ENCODE results near the gene MYPN.
A peak's percentile ranks its signal among the peaks of the same experiment; 100 is the strongest.

The MYPN gene

DNA sequence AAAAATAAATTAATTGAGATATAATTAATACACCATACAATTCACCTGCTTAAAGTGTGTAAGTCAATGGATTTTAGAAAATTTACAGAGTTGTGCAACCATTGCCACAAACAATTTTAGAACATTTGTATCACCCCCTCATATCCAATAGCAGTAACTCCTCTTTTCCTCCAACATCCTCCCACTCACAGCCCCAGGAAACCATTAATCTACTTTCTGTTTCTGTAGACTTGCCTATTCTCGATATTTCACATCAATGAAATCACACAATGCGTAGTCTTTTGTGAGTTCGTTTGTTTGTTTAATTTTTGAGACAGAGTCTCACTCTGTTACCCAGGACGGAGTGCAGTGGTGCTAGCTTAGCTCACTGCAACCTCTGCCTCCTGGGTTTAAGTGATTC, 20.5 kb upstream of the MYPN start:
- no peak overlapping the region for H3K4me3 ChIP-seq (ENCODE audit: low read depth, low read length)
- POLR2A ChIA-PET, result interaction anchor here (1.3 kb wide), 1 partner anchor 15 kb away, joined by 3 read pairs; no protein-coding TSS in a partner anchor
- no peak overlapping the region for H3K27ac ChIP-seq (ENCODE audit: extremely low read depth, low read depth, low read length)
- H3K4me1 ChIP-seq (ENCODE audit: control insufficient read depth, insufficient read depth, low read length), result no peaks in the 10 kb centered on the region
- no peak for TF ChIP-seq ZNF501 (tag by site-specific recombination; IDR thresholded peaks at IDR 0.05)
- no peak for TF ChIP-seq ZBTB10 (tag by site-specific recombination; IDR thresholded peaks at IDR 0.05)
- no peak for TF ChIP-seq ZNF623 (tag by site-specific recombination; IDR thresholded peaks at IDR 0.05)
- no peak for TF ChIP-seq REPIN1 (tag by site-specific recombination; IDR thresholded peaks at IDR 0.05; ENCODE audit: low read depth)
- no peak for TF ChIP-seq ZNF785 (tag by site-specific recombination; IDR thresholded peaks at IDR 0.05)
- TF ChIP-seq ZNF26 (tag by site-specific recombination; IDR thresholded peaks at IDR 0.05), result no peak
- TF ChIP-seq SCRT1 (tag by site-specific recombination; IDR thresholded peaks at IDR 0.05; ENCODE audit: borderline replicate concordance), result no peak
- no peak for TF ChIP-seq HOXC10 (CRISPR knock-in tag; IDR thresholded peaks at IDR 0.05)
- TF ChIP-seq ZFHX2 (tag by site-specific recombination; conservative IDR thresholded peaks at IDR 0.05), result peak; percentile 70
- no peak for TF ChIP-seq ZSCAN16 (tag by site-specific recombination; IDR thresholded peaks at IDR 0.05)
- no peak for TF ChIP-seq ZNF202 (tag by site-specific recombination; IDR thresholded peaks at IDR 0.05; ENCODE audit: borderline replicate concordance)
- no peak for TF ChIP-seq ZNF211 (tag by site-specific recombination; IDR thresholded peaks at IDR 0.05; ENCODE audit: low read depth)
- TF ChIP-seq, protein P1, sequence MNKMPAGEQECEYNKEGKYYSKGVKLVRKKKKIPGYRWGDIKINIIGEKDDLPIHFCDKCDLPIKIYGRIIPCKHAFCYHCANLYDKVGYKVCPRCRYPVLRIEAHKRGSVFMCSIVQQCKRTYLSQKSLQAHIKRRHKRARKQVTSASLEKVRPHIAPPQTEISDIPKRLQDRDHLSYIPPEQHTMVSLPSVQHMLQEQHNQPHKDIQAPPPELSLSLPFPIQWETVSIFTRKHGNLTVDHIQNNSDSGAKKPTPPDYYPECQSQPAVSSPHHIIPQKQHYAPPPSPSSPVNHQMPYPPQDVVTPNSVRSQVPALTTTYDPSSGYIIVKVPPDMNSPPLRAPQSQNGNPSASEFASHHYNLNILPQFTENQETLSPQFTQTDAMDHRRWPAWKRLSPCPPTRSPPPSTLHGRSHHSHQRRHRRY (tag by site-specific recombination; IDR thresholded peaks at IDR 0.05), result no peak
- no peak for TF ChIP-seq ZNF555 (tag by site-specific recombination; conservative IDR thresholded peaks at IDR 0.05)
- TF ChIP-seq EGR2 (tag by site-specific recombination; IDR thresholded peaks at IDR 0.05; ENCODE audit: low read depth), result peak; percentile 48; the same call in 1 of the 2 replicates
- TF ChIP-seq HIC1 (tag by site-specific recombination; IDR thresholded peaks at IDR 0.05), result no peak
- TF ChIP-seq ZNF629 (tag by site-specific recombination; IDR thresholded peaks at IDR 0.05), result no peak
- H3K36me3 ChIP-seq (ENCODE audit: control insufficient read depth in 2 of 2, insufficient read depth in 1 of 2, low read length in 2 of 2), result no peaks in the 10 kb centered on the region
- no peaks in the 10 kb centered on the region for H3K9me3 ChIP-seq (ENCODE audit: control insufficient read depth, insufficient read depth, low read depth, low read length)
- CTCF ChIA-PET, result interaction anchor here (0.9 kb wide), 1 partner anchor 12 kb away, joined by 4 read pairs; no protein-coding TSS in a partner anchor

GRCh38 chr10:68090586-68090985, 18.7 kb upstream of the MYPN start:
- CTCF ChIA-PET, result interaction anchor here (1.0 kb wide), 1 partner anchor 65 kb away, joined by 5 read pairs; no protein-coding TSS in a partner anchor
- no peak for TF ChIP-seq ZNF660 (tag by site-specific recombination; IDR thresholded peaks at IDR 0.05)
- no peak for TF ChIP-seq HOXD13 (CRISPR knock-in tag; IDR thresholded peaks at IDR 0.05; ENCODE audit: borderline replicate concordance)
- TF ChIP-seq ZIC2 (tag by site-specific recombination; IDR thresholded peaks at IDR 0.05), result no peak
- no peak for TF ChIP-seq ZNF391 (tag by site-specific recombination; IDR thresholded peaks at IDR 0.05; ENCODE audit: borderline replicate concordance, low read depth)
- TF ChIP-seq REST (tag by site-specific recombination; IDR thresholded peaks at IDR 0.05), result no peak
- Histone ChIP-seq H3K4me1 (ENCODE audit: control insufficient read depth, insufficient read depth, low read length) (no peaks in the 10 kb centered on the region; the same call in 1 of the 2 replicates), H3K4me3 (ENCODE audit: low read depth, low read length) (no peak overlapping the region), H3K36me3 (ENCODE audit: control insufficient read depth in 2 of 2, insufficient read depth in 1 of 2, low read length in 2 of 2) (no peaks in the 10 kb centered on the region), H3K27ac (ENCODE audit: extremely low read depth, low read depth, low read length) (no peak overlapping the region), H3K9me3 (ENCODE audit: control insufficient read depth, insufficient read depth, low read depth, low read length) (no peaks in the 10 kb centered on the region)
- POLR2A ChIA-PET, result no interaction called here
